GM18498 (cell line): ENCODE measurements around the gene KLK13.

Experiments
- ATAC-seq: cut with Tn5 transposase; IDR thresholded peaks from one replicate; pipeline ENCODE4 v1.9.1; 2021; ENCODE audit warnings: mild to moderate bottlenecking, moderate library complexity; ENCODE audit not compliant: unreplicated experiment

KLK13 gene

GRCh38 chr19:51065221-51065960, 499 bp upstream of the KLK13 start:
- ATAC-seq = no peak

GRCh38 chr19:51063664-51064063, 1.2 kb downstream of the KLK13 start:
- ATAC-seq = no peak

- no peak for ATAC-seq
These were observed 3.9 kb downstream of the KLK13 start for GRCh38 chr19:51060973-51061372.

- ATAC-seq = no peak
These were observed 4.6 kb downstream of the KLK13 start for GRCh38 chr19:51060336-51060735.

- no peak for ATAC-seq
These were observed 5.2 kb downstream of the KLK13 start for GRCh38 chr19:51059715-51060114.

GRCh38 chr19:51055866-51056265, 9.0 kb downstream of the KLK13 start:
- ATAC-seq = no peak

- ATAC-seq = no peak
These were observed 17.9 kb downstream of the KLK13 start for GRCh38 chr19:51047031-51047335.

GRCh38 chr19:51044327-51044726, 20.6 kb downstream of the KLK13 start:
- ATAC-seq = no peak

DNA sequence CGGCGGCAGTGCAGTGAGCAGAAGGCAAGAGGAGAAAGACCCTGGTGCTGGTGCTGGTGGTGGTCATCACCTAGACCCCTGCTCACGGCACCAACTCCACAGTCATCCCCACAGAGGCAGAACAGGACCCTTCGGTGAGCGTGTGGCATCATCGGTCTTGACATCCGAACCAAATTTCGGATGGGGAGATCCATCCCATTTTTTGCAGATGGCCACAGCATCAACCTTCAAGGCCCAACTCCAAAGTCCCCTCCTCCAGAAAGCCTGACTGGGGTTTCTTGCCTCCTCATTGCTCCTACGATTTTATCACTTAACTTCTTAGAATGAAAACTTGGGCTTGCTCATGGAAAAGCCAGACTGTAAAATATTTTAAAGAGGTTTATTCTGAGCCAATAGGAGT, 21.4 kb downstream of the KLK13 start:
- no peak for ATAC-seq

- ATAC-seq = no peak
These were observed 24.7 kb downstream of the KLK13 start for GRCh38 chr19:51040151-51040550.

DNA sequence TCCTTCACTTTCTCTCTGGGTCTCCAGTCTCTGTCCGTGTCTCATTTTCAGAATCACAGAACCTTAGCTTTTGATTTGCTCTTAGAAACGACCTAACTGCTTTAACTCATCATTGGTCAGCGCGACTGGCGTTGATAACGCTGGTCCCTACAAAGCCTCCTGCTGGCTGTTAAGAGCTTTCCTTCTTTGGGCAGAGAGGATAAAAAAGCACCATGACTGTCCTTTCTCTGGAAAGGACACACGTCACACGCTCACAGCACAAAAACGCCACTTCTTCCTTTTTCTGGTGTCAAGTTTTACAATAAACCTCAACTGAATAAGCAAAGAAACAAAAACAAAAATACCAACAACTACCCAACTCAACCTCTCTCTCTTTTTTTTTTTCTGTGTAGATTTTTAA, 28.4 kb downstream of the KLK13 start:
- ATAC-seq = no peak

DNA sequence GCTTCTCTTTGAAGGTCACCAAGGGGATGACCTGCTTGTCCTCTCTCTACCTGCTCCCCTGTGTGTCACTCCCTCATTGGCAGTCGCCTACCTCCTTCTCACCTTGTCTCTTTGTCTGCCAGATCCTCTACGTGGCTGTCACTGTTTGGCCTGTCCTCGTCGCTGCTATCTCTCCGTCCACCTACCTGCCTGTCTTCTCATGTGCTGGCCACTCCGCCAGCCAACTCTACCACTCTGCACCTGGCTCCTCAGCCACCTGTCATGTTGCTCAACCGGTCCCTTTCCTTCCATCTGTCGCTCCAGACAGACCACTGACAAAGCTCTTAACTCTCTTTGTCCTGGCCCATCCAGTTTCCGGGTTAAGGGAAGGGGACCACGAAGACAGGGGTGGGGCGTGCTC, 30.2 kb downstream of the KLK13 start, which contains the start of gene KLK12:
TSS of gene KLK12 (minus strand) at position 299 of the 400 bp plus-strand sequence. CDS start 381 bp downstream, outside the sequence.
- ATAC-seq = no peak

DNA sequence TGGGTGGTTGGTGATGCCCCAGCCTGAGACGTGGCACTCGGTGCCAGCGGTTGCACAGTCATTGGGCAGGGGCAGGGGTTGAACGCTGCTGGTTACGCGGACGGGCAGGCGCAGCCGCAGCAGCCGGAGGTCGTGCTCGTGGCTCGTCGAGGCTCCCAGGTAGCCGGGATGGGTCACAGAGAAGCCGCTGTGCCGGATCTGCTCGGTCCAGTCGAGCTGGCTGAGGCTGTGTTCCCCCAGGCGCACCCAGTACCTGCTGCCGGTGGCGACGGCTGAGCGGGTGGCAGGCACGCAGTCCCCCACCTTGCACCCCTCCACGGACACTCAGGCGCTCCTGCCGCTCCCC, 33.0 kb downstream of the KLK13 start:
- ATAC-seq = no peak

GRCh38 chr19:51031220-51031879, 33.5 kb downstream of the KLK13 start:
- ATAC-seq = no peak

DNA sequence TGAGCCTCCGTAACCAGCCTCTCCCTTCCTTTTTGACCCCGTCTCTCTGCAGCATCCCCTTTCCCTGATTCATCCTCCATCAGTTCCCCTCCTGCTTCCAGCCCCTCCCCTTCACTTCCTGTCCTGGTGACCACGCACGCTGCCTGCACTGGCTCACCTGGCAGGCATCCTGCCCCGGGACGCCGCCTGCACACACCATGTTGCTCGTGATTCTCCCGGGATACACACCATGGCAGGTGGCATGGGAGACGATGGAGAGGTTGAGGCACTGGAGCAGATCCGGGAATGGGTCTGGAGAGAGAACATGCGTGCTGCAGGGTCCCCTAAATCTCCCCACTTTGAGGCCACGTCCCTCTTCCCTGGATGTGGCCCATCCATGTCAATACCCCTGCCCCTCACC, 34.3 kb downstream of the KLK13 start:
- ATAC-seq = no peak

DNA sequence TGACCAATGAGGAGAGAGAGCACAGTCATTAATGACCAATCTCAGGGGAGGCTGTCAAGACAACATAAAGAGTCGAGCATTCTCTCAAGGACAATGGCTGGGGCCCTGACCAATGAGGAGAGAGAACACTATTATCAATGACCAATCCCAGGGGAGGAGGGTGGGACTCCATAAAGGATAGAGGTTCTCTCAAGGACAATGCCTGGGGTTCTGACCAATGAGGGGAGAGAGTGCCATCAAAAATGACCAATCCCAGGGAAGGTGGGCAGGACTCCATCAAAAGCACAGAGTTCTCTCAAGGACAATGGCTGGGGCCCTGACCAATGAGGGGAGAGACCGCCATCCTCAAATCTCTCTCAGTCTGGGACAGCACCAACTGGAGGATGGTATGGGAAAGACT, 35.2 kb downstream of the KLK13 start:
- no peak for ATAC-seq

DNA sequence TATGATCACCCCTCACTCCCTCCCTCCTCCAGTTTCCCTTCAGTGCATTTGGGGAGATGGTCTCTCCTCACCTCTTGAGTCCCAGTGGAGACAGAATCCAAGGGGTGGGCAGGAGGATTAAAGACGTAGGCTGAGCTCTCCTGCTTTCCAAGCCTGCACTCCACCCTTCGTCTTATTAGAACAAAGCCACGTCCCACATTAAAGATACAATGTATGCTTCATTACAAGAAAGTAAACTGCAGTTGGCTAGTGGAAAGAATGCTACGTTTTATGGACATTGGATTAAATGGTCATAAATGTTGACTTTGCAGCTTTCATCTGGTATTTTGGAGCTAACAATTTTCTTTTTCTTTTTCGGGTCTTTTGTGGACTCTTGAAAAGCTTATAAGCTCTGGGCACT, 37.0 kb downstream of the KLK13 start:
- ATAC-seq = no peak

GRCh38 chr19:51027126-51027806, 37.6 kb downstream of the KLK13 start:
- ATAC-seq = no peak

GRCh38 chr19:51026554-51026831, 38.4 kb downstream of the KLK13 start, which contains the start of gene KLK11:
Gene KLK11, minus strand, starts transcription at chr19:51026616. Its CDS starts 985 bp downstream, at chr19:51025631.
- no peak for ATAC-seq

GRCh38 chr19:51025809-51026553, 38.9 kb downstream of the KLK13 start:
- ATAC-seq = no peak

DNA sequence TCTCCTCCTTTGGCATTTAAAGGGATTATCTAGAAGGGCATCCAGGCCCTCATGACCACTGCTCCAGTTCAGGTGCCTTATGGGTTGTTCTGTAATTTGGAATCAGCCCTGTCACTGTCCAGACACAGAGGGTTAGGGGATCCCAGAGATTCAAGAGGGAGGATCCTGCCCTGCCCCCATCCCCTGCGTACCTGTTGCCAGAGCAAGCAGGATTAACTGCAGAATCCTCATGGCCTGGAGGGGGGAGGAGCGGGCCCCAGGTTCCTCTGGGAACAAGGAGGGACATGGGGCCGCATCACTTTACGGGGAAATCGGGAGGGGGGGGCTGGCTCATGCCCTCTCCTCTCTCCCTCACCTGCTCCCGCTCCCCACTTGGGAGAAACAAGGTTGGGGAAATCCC, 39.5 kb downstream of the KLK13 start:
- no peak for ATAC-seq

- ATAC-seq = no peak
These were observed 40.0 kb downstream of the KLK13 start for GRCh38 chr19:51024924-51025323.
